GM20431 (cell line): Measurements from ENCODE around the gene DCUN1D3.
"Not testable (repeated sequence)": the region's sequence is repeated elsewhere in the genome, so short reads cannot be mapped to it uniquely, and the experiment has no call there.

ENCODE experiments used
- in situ Hi-C: fragments of 300-500 bp; cut with MseI, MboI; formaldehyde crosslinking; loops from one replicate; pipeline ENCODE4 v1.15.0; 2020; ENCODE audit warnings: low sequenced_read_pairs; ENCODE audit not compliant: unreplicated experiment

The DCUN1D3 gene

DNA sequence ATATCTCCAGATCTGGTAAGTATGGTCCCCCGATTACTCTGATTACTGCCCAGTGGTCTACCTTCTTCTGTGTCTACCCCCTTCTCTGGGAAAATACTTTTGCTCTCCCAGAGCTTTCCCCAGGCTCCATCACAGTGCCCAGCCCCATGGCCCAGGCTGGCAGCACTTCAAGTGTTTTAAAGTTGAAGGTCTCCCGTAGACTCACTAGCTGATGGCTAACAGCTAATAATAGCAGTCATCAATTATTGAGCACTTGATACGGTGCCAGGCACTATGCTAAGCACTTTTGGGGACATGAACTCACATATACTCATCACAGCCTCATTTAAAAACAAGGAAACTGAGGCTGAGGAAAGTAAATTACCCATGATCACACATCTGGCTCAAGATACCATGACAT is 33.4 kb downstream of the DCUN1D3 start:
- in situ Hi-C loops, result no loop called here

DNA sequence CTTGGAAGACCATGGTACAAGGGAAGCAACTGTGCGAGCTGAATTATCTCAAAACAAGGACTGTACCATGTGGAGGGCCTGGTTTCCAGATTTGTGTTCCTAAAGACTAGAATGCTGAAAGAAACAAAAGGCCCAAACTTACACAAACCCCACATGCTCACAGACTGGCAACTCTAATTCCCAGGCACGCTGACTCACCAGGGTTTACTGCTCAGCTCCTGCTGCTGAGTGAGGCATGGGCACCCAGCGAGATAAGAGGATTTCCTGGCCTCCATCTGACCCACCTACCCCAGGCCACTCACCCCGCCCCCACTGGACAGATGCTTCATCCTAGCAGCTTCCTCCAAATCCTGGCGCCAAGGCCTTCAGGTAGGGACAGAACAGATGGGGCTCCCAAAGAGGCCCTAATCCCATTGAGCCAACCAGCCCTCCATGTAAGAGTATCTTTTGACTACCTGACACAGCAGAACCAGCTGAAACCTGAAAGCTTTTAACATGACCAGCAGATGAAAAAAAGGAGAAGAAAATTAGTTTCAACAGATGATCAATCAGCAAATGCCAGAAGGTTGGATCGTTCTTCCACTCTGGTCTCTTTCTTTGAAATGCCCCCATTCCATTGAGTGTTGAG is 33.9 kb downstream of the DCUN1D3 start:
- in situ Hi-C loops, result no loop called here

- in situ Hi-C loops, result no loop called here
These were observed 34.6 kb downstream of the DCUN1D3 start for GRCh38 chr16:20865420-20866131.

- in situ Hi-C loops, result not testable (repeated sequence)
These were observed 35.8 kb downstream of the DCUN1D3 start for GRCh38 chr16:20864376-20864775.

GRCh38 chr16:20862162-20862960 is 37.8 kb downstream of the DCUN1D3 start:
- in situ Hi-C loops, result no loop called here

DNA sequence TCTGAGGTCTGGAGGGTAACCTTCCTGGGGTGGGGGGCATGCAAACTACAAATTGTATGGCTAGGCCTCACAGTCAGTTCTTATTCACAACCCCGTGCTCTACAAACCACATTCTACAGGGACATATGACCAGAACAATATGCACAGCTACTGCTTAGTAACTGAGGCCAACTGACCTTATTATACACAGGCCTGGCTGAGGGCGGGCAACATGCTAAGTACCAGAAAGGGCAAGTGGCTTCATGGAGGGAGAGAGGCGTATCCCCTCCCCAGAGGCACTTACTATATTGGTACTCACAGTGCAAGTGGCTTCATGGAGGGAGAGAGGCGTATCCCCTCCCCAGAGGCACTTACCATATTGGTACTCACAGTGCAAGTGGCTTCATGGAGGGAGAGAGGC is 39.2 kb downstream of the DCUN1D3 start:
- in situ Hi-C loops, result not testable (repeated sequence)

DNA sequence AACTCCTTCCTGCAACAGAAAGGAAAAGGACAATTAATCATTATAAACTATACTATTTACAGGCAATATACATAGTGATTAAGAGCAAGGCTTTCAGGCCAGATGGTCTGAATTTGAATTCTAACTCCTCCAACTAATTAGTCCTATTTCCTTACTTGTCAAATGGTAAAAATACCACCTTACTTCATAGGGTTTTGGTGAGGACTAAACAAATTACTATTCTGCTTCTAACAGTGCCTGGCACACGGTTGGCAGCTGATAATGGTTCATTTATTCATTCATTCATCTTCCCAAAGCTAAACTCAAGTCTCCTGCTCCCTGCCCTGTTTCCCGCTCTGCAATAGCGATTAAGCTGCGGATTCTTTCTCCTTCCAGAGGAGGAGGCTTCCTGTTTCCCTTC is 39.8 kb downstream of the DCUN1D3 start:
- in situ Hi-C loops, result no loop called here

GRCh38 chr16:20859699-20860098 is 40.5 kb downstream of the DCUN1D3 start:
- in situ Hi-C loops, result loop anchor here (10.0 kb wide), 1 partner anchor 225 kb away; no protein-coding TSS in a partner anchor

DNA sequence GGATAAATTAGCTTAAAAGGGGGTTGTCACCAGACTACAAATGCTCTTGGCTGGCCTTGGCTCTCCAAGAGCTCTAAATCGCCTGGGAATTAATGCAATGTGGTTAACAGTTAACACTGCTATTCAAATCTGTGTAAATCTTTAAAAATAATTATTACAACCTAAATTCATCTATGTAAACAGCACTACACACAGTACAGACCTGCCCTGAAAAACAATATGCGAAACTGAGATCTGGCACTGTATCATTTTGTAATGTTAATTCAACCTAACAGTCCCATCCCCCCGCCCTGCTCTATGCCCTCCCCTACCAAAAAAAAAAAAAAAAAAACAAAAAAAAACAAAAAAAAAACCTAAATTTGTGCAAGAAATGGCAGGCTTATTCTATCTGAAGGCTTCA is 40.9 kb downstream of the DCUN1D3 start:
- in situ Hi-C loops, result loop anchor here (10.0 kb wide), 1 partner anchor 226 kb away; no protein-coding TSS in a partner anchor

DNA sequence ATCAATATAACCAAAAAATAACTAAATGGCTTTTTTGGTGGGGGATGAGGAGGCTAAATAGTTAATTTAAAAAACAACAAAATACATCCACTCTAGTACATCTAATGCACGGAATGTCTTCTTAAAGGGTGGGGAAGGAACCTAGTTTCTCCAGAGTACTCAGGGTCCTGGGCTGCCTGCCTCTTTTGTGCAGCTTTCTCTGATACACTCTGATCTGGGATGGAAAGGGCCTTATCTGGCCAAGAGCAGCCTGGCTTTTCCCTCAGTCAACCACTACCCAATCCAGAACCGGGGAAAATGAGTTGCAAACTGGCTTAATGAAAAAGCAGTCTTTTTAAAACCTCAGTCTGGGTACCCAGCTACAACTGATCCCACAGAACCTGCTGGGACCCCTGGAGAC is 42.9 kb downstream of the DCUN1D3 start:
- in situ Hi-C loops, result loop anchor here (10.0 kb wide), 1 partner anchor 228 kb away; no protein-coding TSS in a partner anchor

DNA sequence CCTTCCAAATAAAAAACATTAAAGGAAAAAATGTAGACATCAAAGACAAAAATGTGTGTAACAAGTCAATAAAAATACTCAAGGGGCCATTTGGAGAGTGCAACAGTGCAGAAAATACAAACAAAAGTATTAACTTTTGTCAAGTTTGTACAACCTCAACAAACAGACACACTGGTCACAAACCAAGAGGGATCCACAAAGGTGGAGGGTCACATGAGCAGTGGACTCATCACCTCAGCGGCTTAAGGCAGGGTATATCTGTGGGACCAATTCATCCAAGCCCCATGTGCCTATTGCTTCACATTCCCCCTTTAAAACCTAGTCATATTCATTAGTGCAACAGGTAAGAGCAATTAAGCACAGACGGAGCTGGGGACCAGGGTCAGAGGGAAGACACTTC is 45.2 kb downstream of the DCUN1D3 start:
- in situ Hi-C loops, result loop anchor here (10.0 kb wide), 1 partner anchor 230 kb away; no protein-coding TSS in a partner anchor

DNA sequence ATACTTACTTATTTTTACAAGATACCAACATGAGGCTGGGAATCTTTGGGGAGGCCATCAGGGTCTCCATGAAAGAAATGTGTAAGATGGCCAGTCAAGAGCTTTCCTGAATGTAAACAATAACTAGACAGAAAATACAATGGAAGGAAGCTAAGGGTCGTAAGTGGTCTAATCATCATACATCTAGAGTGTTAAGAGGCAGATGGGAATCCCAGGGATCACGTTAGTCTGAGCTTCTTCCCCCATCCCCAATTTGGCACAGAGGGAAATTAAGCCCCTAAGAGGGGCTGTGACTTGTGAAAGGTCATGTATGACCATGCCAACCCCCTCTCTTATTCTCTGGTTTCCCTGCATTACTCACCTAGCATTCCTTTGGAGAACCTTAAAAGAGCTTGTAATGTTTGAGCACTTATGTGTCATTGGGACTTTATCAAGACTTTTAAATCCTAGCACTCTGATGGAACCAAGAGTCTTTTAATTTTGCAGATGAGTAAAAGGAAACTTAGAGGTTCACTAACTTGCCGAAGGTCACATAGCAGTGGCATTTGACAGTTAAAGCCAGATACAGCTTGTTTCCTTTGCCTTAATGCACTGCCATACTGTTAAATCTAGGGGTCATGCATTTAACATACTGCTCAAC is 46.1 kb downstream of the DCUN1D3 start:
- in situ Hi-C loops, result loop anchor here (10.0 kb wide), 1 partner anchor 231 kb away; no protein-coding TSS in a partner anchor

GRCh38 chr16:20853143-20853542 is 47.0 kb downstream of the DCUN1D3 start:
- in situ Hi-C loops, result loop anchor here (10.0 kb wide), 1 partner anchor 232 kb away; no protein-coding TSS in a partner anchor

GRCh38 chr16:20851601-20852000 is 48.6 kb downstream of the DCUN1D3 start:
- in situ Hi-C loops, result loop anchor here (10.0 kb wide), 1 partner anchor 233 kb away; no protein-coding TSS in a partner anchor

- in situ Hi-C loops, result loop anchor here (10.0 kb wide), 1 partner anchor 234 kb away; no protein-coding TSS in a partner anchor
These were observed 49.2 kb downstream of the DCUN1D3 start for GRCh38 chr16:20850981-20851380.

DNA sequence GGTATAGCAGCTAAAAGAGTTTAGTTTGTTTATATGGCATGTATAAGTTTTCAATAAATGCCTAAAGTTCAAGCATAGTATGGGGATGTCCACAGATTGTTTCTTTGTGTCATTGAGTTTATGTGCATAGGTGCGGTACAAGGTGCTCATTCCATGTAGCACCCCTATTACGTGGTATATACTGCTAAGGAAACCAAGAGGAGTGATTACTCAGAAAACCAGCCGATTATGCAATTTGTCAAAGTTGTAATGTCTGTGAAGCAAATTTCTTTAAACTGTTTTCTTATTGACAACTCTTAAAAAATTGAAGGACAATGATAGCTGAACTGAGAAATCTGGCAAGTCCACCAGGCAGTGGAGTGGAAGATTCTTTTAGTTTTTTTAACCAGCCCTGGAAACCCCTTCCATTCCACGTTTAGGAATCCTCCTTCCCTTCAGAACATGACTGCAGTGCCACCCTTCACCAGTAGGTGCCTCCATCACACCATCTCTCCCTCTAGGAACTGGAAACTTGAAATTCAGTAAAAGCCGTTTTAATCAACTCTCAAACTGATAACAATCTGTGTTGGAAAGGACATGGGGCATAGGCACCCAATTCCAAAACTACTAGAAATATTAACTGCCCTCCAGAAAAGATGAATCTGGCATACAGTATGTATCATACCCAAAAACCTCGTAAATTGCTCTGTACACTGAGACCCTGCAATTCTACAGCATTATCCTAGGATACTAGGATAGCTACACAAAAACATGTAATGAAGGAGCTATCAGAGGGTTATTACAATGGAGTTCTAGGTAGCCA is 50.4 kb downstream of the DCUN1D3 start:
- in situ Hi-C loops, result loop anchor here (10.0 kb wide), 1 partner anchor 235 kb away; no protein-coding TSS in a partner anchor

- in situ Hi-C loops, result no loop called here
These were observed 52.6 kb downstream of the DCUN1D3 start for GRCh38 chr16:20847550-20847949.

DNA sequence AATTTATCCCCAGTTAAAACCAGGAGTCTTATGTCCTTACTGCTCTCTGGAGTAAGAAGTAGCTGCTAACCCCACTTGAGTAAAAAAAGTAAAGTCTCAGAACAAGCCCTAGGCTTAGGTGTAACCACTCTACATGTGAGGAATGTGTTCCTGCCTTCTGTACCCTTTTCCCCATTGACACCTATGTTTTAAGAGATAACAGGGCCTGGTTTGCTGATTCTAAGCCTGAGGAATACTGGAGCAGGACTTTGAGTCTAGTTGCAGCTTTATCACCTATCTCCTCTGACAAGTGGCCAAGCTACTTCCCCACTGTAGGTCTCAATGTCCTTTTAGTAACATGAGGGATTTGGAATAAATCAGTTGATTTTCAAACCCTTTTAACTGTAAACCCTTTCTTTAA is 53.6 kb downstream of the DCUN1D3 start:
- in situ Hi-C loops, result no loop called here

- in situ Hi-C loops, result no loop called here
These were observed 54.1 kb downstream of the DCUN1D3 start for GRCh38 chr16:20846030-20846429.
